AG04450 (cell line): Measurements from ENCODE around the gene ORAI1. TPM values are rescaled to one million over a fixed set of nuclear protein-coding genes. Genes with fewer than 3 reads are reported as not detected.
"Not testable (repeated sequence)": the region's sequence is repeated elsewhere in the genome, so short reads cannot be mapped to it uniquely, and the experiment has no call there.

Source experiments
- CTCF ChIA-PET: fragments of 300-600, 350-600 bp; formaldehyde crosslinking; extraction: SDS; loops from one replicate; lab custom pipeline; 2022; ENCODE audit warnings: antibody characterized with exemption, inconsistent platforms; lab: Charles Lee
- POLR2A ChIA-PET: fragments of 350-600 bp; formaldehyde crosslinking; extraction: SDS; loops from one replicate; lab custom pipeline; 2021; ENCODE audit warnings: antibody characterized with exemption, inconsistent platforms; lab: Yijun Ruan, JAX
- DNase-seq: peaks from one replicate; pipeline ENCODE4 v3.0.0-alpha.2; 2011; ENCODE audit warnings: low read depth, low spot score
- H3K27ac ChIP-seq: one replicate; pipeline ENCODE4 v1.5.1; 2012; ENCODE audit warnings: low read depth, low read length, control low read depth
- H3K27me3 ChIP-seq: one replicate; pipeline ENCODE4 v1.6.0; 2012; ENCODE audit warnings: low read length; ENCODE audit not compliant: control insufficient read depth, insufficient read depth
- H3K4me3 ChIP-seq: 2 replicates; pipeline ENCODE4 v1.5.1; 2011; ENCODE audit warnings: mild to moderate bottlenecking, low read depth, low read length, control low read depth
- H3K9me3 ChIP-seq: 2 replicates; pipeline ENCODE4 v1.5.1; 2012; ENCODE audit warnings: low read length; ENCODE audit not compliant: control insufficient read depth, insufficient read depth
- CTCF ChIP-seq: IDR thresholded peaks from 2 replicates; pipeline ENCODE4 v1.5.1; 2011; ENCODE audit warnings: low read depth, low read length, control low read depth, inconsistent platforms
- polyA plus RNA-seq: library from polyadenylated mRNA; depleted of rRNA; stranded (reverse); fragments of >200 nt; gene quantifications from 2 replicates; pipeline ENCODE4 v1.2.3, GENCODE V29; 2011

ORAI1 gene
- polyA plus RNA-seq, 1 experiment: 13.6 TPM

GRCh38 chr12:121676190-121676589 is 49.9 kb downstream of the ORAI1 start:
- ChIA-PET POLR2A (no interaction called here), CTCF (interaction anchor here (0.5 kb wide), 1 partner anchor 8 kb away, joined by 3 read pairs; no protein-coding TSS in a partner anchor)
- H3K9me3 ChIP-seq: no peaks in the 10 kb centered on the region; the same call in 1 of the 2 replicates
- no peak overlapping the region for H3K4me3 ChIP-seq
- H3K27ac ChIP-seq: no peak overlapping the region
- H3K27me3 ChIP-seq: no peaks in the 10 kb centered on the region
- TF ChIP-seq CTCF: no peak
- no peak for DNase-seq

- ChIA-PET POLR2A (interaction anchor here (1.0 kb wide), 1 partner anchor 52 kb away, joined by 3 read pairs; the partner anchor contains the start of gene ORAI1), CTCF (interaction anchor here (1.3 to 7.2 kb wide), 3 partner anchors 10 to 184 kb away, joined by 3 to 99 read pairs (median 8); partner anchors contain the start of gene MORN3)
- no peak for DNase-seq
- H3K4me3 ChIP-seq: no peak overlapping the region
- no peak for TF ChIP-seq CTCF
- no peaks in the 10 kb centered on the region for H3K27me3 ChIP-seq
- no peaks in the 10 kb centered on the region for H3K9me3 ChIP-seq
- H3K27ac ChIP-seq: no peak overlapping the region
Measured at GRCh38 chr12:121678305-121678704, 52.0 kb downstream of the ORAI1 start.

DNA sequence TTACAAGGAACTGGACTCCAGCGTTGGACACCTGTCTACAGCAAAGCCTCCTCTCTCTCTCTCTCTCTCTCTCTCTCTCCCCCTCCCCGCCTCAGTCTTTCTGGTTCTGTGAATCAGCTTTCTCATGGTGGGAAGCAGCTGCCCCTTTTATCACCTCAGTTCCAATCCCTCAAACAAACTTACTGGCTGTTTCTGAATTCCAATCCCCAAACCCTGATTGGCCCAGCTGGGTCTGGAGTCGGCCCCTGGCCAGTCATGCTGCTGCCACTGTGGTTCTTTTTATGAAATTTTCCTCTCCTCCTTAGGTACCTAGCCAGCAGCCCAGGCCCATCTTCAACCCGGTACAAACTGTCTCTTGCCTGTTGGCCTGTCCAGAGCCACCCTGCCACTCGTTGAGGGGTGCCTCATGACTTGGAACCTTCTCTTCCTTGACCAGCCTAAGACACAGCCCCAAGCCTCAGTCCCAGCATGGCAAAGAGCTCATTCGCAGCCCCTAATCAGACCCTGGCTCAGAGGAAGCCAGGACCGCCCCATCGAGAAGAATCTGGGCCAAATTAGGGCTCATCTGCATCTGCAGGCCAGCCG is 52.5 kb downstream of the ORAI1 start:
- POLR2A ChIA-PET: interaction anchor here (0.6 to 1.0 kb wide), 2 partner anchors 52 to 189 kb away, joined by 3 read pairs; partner anchors contain the start of gene ORAI1
- no peaks in the 10 kb centered on the region for H3K27me3 ChIP-seq
- CTCF ChIA-PET: interaction anchor here (0.6 to 7.2 kb wide), 5 partner anchors 10 to 230 kb away, joined by 3 to 99 read pairs (median 6); partner anchors contain the start of gene MORN3
- H3K27ac ChIP-seq: no peak overlapping the region
- TF ChIP-seq CTCF: no peak
- H3K4me3 ChIP-seq: no peak overlapping the region
- no peak for DNase-seq
- H3K9me3 ChIP-seq: no peaks in the 10 kb centered on the region

- DNase-seq, H3K9me3 ChIP-seq, H3K27ac ChIP-seq, H3K4me3 ChIP-seq, H3K27me3 ChIP-seq: not testable (repeated sequence)
- POLR2A ChIA-PET: interaction anchor here (0.6 to 1.0 kb wide), 3 partner anchors 53 to 190 kb away, joined by 3 to 5 read pairs (median 3); partner anchors contain the start of gene ORAI1
- CTCF ChIA-PET: interaction anchor here (0.6 to 7.2 kb wide), 7 partner anchors 11 to 345 kb away, joined by 3 to 99 read pairs (median 3); partner anchors contain the start of gene MORN3
Measured at GRCh38 chr12:121679661-121680197, 53.4 kb downstream of the ORAI1 start.

DNA sequence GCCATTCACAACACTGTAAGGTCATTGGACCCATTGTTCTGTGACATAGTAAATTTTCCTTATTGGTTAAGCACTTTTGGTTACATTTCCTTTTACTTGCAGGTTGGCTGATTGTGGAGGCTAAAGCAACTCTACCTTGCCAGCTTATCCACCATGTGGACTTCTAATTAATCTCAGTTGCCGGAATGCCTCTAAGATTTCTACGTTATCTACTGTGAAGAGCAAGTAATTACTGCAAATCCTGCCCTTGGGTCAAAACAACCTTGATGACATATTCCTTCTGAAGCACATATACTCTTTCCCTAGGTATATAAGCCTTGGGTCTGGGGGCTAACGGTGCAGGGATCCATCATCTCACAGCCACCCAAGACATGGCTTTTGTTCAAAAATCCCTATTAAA is 62.6 kb downstream of the ORAI1 start:
- POLR2A ChIA-PET: no interaction called here
- CTCF ChIA-PET: interaction anchor here (1.0 kb wide), 1 partner anchor 106 kb away, joined by 4 read pairs; no protein-coding TSS in a partner anchor

More for the DNA sequence above, 62.6 kb downstream of the ORAI1 start:
- Histone ChIP-seq H3K9me3 (no peaks in the 10 kb centered on the region), H3K27me3 (no peaks in the 10 kb centered on the region), H3K27ac (no peak overlapping the region), H3K4me3 (no peak overlapping the region)
- no peak for TF ChIP-seq CTCF
- DNase-seq: no peak
